ENCODE results near the gene ERAL1.
"Not testable (repeated sequence)": the region's sequence is repeated elsewhere in the genome, so short reads cannot be mapped to it uniquely, and the experiment has no call there.

Gene ERAL1

DNA sequence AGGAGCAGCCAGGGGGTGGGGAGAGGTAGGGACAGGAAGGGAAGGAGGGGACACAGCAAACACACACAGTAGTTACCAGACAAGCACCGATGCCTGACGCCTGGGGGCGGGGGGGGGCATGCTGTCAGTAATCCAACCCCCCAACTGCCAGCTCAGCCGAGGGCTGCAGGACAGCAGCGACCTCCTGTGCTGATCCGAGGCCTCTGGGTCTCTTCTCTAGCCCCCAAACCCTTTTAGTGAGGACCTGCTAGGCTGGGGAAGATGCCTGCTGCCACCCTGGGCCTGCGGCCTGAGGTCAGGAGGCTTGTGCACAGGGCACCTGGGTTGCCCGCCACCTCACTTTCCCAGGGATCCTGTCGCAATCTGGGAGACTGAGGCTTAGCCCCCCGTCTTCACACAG lies 31.1 kb downstream of the ERAL1 start:
- no peak for DNase-seq (ENCODE audit: low read depth)
- no peak overlapping the region for H3K4me3 ChIP-seq (ENCODE audit: low read length)
- TF ChIP-seq, protein P1, sequence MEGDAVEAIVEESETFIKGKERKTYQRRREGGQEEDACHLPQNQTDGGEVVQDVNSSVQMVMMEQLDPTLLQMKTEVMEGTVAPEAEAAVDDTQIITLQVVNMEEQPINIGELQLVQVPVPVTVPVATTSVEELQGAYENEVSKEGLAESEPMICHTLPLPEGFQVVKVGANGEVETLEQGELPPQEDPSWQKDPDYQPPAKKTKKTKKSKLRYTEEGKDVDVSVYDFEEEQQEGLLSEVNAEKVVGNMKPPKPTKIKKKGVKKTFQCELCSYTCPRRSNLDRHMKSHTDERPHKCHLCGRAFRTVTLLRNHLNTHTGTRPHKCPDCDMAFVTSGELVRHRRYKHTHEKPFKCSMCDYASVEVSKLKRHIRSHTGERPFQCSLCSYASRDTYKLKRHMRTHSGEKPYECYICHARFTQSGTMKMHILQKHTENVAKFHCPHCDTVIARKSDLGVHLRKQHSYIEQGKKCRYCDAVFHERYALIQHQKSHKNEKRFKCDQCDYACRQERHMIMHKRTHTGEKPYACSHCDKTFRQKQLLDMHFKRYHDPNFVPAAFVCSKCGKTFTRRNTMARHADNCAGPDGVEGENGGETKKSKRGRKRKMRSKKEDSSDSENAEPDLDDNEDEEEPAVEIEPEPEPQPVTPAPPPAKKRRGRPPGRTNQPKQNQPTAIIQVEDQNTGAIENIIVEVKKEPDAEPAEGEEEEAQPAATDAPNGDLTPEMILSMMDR (conservative IDR thresholded peaks at IDR 0.05; ENCODE audit: low read length), result no peak

DNA sequence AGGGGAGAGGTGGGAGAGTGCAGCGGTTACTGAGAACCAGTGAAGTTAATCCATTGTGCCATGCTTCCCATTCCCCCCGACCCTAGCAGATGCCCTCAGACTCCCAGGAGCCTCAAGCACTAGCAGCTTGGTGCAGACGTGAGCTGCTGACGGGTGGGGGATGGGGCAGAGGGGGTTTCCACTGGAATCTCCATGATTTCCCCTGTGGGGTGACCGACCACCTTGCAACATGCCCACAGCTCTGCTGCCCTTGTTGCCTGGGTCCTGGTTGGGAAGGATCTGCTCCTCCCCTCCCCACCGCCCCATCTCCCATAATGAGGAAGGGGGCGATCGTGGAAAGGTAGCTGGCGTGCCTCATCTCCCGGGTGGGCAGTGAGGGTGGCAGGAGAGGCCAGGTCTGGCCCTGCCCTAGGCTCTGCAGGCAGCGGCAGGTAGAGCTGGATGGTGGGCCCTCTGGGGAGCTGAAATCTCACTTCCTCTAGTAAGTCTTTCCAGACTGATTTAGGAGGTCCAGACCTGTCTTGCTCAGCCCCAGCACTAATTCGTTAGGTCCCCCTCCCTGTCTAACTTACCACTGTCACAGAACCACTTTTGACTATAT lies 33.2 kb downstream of the ERAL1 start:
- TF ChIP-seq, protein P1 (conservative IDR thresholded peaks at IDR 0.05; ENCODE audit: low read length), result no peak
- H3K4me3 ChIP-seq (ENCODE audit: low read length), result no peak overlapping the region
- DNase-seq (ENCODE audit: low read depth), result no peak

DNA sequence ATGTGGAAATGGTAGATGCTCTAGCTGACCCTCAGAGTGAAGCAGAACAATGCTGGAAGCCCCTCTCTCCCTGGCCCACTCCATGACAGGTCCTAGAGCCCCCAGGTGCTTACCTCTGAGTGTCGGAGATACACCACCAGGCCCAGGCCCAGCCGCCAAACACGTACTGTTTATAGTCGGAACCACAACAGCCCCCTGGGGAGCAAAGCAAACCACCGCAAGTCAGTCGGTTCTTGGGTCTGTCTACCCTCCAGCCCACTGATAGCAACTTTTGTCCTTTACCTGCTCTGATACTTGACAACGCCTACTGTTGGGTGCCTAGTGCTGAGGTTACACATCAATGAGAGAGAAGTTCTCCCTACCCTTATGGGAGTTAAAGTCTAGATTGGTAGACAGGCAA lies 34.0 kb downstream of the ERAL1 start:
- H3K4me3 ChIP-seq (ENCODE audit: low read length), result no peak overlapping the region
- TF ChIP-seq, protein P1 (conservative IDR thresholded peaks at IDR 0.05; ENCODE audit: low read length), result no peak
- DNase-seq (ENCODE audit: low read depth), result no peak

DNA sequence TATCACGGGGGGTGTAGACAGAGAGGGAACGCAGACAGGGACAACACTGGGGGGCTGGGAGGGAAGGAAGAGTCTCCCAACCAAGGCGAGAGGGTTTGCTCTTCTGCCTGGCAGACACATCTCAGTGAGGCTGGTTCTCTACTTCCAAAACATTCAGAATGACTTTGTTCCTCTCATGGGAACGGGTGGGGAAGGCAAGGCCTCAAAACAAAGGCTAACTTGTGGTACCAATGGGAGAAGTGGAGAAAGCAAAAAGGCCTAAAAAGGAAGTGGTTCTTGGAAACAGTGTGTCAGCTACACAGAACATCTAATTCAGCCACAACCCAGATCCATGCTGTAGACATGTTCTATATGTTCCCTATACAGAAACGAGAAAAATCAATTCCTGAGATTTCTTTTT lies 35.2 kb downstream of the ERAL1 start:
- H3K4me3 ChIP-seq (ENCODE audit: low read length), result no peak overlapping the region
- TF ChIP-seq, protein P1 (conservative IDR thresholded peaks at IDR 0.05; ENCODE audit: low read length), result no peak
- no peak for DNase-seq (ENCODE audit: low read depth)

DNA sequence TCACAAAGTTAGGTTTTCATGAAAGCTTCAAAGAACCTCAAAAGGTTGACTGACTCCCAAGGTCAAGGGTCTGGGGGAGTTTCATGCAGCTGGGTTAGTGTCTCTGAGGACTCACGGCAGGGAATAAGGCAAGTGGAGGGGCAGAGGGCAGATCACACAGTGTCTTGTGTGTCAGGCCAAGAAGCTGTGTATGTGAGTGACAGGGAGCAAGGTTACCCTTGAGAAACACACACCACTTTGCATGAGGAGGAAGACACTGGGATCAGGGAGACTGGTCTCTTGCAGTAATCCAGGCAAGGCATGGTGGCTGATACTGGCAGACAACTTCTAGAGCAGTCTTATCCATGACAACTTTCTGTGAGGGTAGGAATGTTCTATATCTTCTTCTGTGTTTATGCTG lies 36.4 kb downstream of the ERAL1 start:
- H3K4me3 ChIP-seq (ENCODE audit: low read length), result no peak overlapping the region
- TF ChIP-seq, protein P1 (conservative IDR thresholded peaks at IDR 0.05; ENCODE audit: low read length), result no peak
- DNase-seq (ENCODE audit: low read depth), result no peak

DNA sequence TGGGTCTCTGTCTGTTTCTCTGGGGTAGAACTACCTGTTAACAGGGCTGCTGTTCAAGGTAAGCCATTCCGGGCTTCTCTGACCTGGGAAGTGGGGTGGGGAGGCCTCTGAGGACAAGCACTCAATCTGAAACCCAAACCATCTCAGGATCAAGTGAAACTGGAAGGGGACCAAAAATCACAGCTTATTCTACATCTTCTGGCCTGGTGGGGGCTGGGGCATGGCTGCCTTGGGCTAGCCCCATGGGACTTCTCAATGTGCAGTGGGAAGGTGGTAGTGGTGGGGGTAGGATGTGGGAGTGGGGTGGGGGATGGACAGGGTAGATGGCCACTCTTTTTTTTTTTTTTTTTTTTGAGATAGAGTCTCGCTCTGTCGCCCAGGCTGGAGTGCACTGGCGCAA lies 37.2 kb downstream of the ERAL1 start:
- DNase-seq (ENCODE audit: low read depth), result no peak
- TF ChIP-seq, protein P1 (conservative IDR thresholded peaks at IDR 0.05; ENCODE audit: low read length), result no peak
- no peak overlapping the region for H3K4me3 ChIP-seq (ENCODE audit: low read length)

DNA sequence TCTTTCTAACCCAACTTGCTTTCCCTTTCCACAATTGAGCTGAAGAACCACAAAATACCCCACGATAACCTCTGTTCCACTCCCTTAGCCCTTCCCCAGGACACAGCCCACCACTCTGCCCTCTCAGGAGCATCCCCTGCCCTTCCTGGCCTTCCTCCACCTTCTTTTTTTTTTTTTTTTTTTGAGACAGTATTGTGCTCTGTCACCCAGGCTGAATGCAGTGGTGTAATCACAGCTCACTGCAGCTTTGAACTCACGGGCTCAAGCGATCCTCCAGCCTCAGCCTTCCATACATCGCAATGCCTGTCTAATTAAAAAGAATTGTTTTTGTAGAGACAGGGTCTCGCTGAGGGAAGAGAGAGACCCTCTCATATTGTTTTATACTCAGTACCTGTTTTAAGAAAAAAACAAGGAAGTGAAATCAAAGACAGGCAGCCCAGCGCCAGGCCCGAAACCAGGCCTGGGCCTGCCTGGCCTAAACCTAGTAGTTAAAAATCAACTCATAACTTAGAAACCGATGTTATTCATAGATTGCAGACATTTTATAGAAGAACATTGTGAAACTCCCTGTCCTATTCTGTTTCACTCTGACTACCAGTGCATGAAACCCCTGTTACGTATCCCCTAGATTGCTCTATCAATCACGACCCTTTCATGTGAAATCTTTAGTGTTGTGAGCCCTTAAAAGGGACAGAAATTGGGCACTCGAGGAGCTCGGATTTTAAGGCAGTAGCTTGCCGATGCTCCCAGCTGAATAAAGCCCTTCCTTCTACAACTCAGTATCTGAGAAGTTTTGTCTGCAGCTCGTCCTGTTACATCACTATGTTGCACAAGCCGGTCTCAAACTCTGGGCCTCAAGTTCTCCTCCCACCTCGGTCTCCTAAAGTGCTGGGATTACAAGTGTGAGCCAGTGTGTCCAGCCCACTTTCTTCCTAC lies 38.7 kb downstream of the ERAL1 start:
- not testable (repeated sequence) for DNase-seq (ENCODE audit: low read depth)

More for the DNA sequence above, 38.7 kb downstream of the ERAL1 start:
- not testable (repeated sequence) for H3K4me3 ChIP-seq (ENCODE audit: low read length)

All from AG10803 (cell line).